ENCODE results near the gene SPACA6. TPM values are rescaled to one million over a fixed set of nuclear protein-coding genes. Genes with fewer than 3 reads are reported as not detected.
"Not testable (repeated sequence)": the region's sequence is repeated elsewhere in the genome, so short reads cannot be mapped to it uniquely, and the experiment has no call there.

SPACA6 gene
- total and polyA plus RNA-seq, 2 experiments from 2014 or later, result 5.1 to 11.5 TPM

DNA sequence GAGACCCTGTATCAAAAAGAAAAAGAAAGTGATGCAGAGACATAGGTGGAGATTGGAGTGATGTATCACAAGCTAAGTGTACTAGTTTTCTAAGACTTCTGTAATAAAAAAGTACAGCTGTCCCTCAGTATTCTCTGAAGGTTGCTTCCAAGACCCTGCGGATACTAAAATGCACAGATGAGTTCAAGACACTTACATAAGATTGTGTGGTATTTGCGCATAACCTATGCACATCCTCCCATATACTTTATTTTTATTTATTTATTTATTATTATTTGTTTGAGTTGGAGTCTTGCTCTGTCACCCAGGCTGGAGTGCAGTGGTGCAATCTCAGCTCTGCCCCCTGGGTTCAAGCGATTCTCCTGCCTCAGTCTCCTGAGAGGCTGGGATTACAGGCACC is 44.3 kb downstream of the SPACA6 start (continued):
- TF ChIP-seq, protein P1, sequence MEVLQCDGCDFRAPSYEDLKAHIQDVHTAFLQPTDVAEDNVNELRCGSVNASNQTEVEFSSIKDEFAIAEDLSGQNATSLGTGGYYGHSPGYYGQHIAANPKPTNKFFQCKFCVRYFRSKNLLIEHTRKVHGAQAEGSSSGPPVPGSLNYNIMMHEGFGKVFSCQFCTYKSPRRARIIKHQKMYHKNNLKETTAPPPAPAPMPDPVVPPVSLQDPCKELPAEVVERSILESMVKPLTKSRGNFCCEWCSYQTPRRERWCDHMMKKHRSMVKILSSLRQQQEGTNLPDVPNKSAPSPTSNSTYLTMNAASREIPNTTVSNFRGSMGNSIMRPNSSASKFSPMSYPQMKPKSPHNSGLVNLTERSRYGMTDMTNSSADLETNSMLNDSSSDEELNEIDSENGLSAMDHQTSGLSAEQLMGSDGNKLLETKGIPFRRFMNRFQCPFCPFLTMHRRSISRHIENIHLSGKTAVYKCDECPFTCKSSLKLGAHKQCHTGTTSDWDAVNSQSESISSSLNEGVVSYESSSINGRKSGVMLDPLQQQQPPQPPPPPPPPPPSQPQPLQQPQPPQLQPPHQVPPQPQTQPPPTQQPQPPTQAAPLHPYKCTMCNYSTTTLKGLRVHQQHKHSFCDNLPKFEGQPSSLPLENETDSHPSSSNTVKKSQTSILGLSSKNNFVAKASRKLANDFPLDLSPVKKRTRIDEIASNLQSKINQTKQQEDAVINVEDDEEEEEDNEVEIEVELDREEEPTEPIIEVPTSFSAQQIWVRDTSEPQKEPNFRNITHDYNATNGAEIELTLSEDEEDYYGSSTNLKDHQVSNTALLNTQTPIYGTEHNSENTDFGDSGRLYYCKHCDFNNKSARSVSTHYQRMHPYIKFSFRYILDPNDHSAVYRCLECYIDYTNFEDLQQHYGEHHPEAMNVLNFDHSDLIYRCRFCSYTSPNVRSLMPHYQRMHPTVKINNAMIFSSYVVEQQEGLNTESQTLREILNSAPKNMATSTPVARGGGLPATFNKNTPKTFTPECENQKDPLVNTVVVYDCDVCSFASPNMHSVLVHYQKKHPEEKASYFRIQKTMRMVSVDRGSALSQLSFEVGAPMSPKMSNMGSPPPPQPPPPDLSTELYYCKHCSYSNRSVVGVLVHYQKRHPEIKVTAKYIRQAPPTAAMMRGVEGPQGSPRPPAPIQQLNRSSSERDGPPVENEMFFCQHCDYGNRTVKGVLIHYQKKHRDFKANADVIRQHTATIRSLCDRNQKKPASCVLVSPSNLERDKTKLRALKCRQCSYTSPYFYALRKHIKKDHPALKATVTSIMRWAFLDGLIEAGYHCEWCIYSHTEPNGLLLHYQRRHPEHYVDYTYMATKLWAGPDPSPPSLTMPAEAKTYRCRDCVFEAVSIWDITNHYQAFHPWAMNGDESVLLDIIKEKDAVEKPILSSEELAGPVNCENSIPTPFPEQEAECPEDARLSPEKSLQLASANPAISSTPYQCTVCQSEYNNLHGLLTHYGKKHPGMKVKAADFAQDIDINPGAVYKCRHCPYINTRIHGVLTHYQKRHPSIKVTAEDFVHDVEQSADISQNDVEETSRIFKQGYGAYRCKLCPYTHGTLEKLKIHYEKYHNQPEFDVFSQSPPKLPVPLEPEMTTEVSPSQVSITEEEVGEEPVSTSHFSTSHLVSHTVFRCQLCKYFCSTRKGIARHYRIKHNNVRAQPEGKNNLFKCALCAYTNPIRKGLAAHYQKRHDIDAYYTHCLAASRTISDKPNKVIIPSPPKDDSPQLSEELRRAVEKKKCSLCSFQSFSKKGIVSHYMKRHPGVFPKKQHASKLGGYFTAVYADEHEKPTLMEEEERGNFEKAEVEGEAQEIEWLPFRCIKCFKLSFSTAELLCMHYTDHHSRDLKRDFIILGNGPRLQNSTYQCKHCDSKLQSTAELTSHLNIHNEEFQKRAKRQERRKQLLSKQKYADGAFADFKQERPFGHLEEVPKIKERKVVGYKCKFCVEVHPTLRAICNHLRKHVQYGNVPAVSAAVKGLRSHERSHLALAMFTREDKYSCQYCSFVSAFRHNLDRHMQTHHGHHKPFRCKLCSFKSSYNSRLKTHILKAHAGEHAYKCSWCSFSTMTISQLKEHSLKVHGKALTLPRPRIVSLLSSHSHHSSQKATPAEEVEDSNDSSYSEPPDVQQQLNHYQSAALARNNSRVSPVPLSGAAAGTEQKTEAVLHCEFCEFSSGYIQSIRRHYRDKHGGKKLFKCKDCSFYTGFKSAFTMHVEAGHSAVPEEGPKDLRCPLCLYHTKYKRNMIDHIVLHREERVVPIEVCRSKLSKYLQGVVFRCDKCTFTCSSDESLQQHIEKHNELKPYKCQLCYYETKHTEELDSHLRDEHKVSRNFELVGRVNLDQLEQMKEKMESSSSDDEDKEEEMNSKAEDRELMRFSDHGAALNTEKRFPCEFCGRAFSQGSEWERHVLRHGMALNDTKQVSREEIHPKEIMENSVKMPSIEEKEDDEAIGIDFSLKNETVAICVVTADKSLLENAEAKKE (CRISPR knock-in tag; IDR thresholded peaks at IDR 0.05), result no peak
- TF ChIP-seq NANOG (IDR thresholded peaks at IDR 0.05; ENCODE audit: borderline replicate concordance) (no peak), JUNB (IDR thresholded peaks at IDR 0.05; ENCODE audit: unreplicated experiment) (no peak)
- TF ChIP-seq, protein P2, sequence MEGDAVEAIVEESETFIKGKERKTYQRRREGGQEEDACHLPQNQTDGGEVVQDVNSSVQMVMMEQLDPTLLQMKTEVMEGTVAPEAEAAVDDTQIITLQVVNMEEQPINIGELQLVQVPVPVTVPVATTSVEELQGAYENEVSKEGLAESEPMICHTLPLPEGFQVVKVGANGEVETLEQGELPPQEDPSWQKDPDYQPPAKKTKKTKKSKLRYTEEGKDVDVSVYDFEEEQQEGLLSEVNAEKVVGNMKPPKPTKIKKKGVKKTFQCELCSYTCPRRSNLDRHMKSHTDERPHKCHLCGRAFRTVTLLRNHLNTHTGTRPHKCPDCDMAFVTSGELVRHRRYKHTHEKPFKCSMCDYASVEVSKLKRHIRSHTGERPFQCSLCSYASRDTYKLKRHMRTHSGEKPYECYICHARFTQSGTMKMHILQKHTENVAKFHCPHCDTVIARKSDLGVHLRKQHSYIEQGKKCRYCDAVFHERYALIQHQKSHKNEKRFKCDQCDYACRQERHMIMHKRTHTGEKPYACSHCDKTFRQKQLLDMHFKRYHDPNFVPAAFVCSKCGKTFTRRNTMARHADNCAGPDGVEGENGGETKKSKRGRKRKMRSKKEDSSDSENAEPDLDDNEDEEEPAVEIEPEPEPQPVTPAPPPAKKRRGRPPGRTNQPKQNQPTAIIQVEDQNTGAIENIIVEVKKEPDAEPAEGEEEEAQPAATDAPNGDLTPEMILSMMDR (conservative IDR thresholded peaks at IDR 0.05; ENCODE audit: low read depth in 2 of 2), result no peak

- Histone ChIP-seq H3K27me3 (ENCODE audit: insufficient read depth) (no peaks in the 10 kb centered on the region), H3K9me2 (ENCODE audit: insufficient read depth) (no peaks in the 10 kb centered on the region), H3K79me2 (replicated peaks; ENCODE audit: insufficient read depth) (no peaks in the 10 kb centered on the region), H3K36me3 (ENCODE audit: insufficient read depth) (no peaks in the 10 kb centered on the region), H3K4me3 (no peak overlapping the region), H3K4me2 (no peak overlapping the region), H3K27ac (ENCODE audit: low read depth) (no peak overlapping the region), H3K4me1 (ENCODE audit: insufficient read depth) (peaks cover 9% of the 10 kb centered on the region; the same call in 1 of the 2 replicates), H4K20me1 (replicated peaks; ENCODE audit: insufficient read depth) (no peaks in the 10 kb centered on the region), H3F3A (replicated peaks; ENCODE audit: low read depth) (no peaks in the 10 kb centered on the region), H2AFZ (no peak overlapping the region)
- Mint-ChIP-seq H3K4me3 (no peak overlapping the region), H3K36me3 (ENCODE audit: low read depth) (peaks cover 4% of the 10 kb centered on the region; the same call in 2 of the 3 replicates), H3K27ac (no peak overlapping the region), H3K9me3 (peaks cover 34% of the 10 kb centered on the region), H3K4me1 (peaks cover 11% of the 10 kb centered on the region; the same call in 2 of the 3 replicates), H3K27me3 (ENCODE audit: insufficient read depth, low read depth, poor library complexity) (no peaks in the 10 kb centered on the region)
- DNase-seq (ENCODE audit: low spot score) (no peak), ATAC-seq (no peak)
- TF ChIP-seq, protein P2 (conservative IDR thresholded peaks at IDR 0.05; ENCODE audit: low read depth in 2 of 2), result no peak
- TF ChIP-seq CREB1 (CRISPR knock-in tag; IDR thresholded peaks at IDR 0.05; ENCODE audit: low read depth) (no peak), ZNF114 (CRISPR knock-in tag; IDR thresholded peaks at IDR 0.05) (no peak)
- TF ChIP-seq, protein P3, sequence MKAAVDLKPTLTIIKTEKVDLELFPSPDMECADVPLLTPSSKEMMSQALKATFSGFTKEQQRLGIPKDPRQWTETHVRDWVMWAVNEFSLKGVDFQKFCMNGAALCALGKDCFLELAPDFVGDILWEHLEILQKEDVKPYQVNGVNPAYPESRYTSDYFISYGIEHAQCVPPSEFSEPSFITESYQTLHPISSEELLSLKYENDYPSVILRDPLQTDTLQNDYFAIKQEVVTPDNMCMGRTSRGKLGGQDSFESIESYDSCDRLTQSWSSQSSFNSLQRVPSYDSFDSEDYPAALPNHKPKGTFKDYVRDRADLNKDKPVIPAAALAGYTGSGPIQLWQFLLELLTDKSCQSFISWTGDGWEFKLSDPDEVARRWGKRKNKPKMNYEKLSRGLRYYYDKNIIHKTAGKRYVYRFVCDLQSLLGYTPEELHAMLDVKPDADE (IDR thresholded peaks at IDR 0.05), result no peak
Observed at GRCh38 chr19:51737924-51738323, 44.8 kb downstream of the SPACA6 start.

DNA sequence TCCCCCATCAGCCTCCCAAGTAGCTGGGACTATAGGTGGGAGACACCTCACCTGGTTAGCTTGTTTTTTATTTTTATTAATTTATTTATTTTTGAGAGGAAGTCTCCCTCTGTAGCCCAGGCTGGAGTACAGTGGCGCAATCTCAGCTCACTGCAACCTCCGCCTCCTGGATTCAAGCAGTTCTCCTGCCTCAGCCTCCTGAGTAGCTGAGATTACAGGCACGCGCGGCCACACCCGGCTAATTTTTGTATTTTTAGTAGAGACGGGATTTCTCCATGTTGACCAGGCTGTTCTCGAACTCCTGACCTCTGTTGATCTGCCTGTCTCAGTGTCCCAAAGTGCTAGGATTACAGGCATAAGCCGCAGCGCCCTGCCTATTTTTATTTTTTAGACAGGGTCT is 45.4 kb downstream of the SPACA6 start:
- H3K36me3 Mint-ChIP-seq (ENCODE audit: low read depth); H3K27ac ChIP-seq (ENCODE audit: low read depth); H3K27ac Mint-ChIP-seq; H3K4me2 ChIP-seq; H3K4me3 Mint-ChIP-seq; H3K4me3 ChIP-seq; ATAC-seq; H2AFZ ChIP-seq; H3K9me2 ChIP-seq (ENCODE audit: insufficient read depth); H3F3A ChIP-seq (replicated peaks; ENCODE audit: low read depth); H3K27me3 ChIP-seq (ENCODE audit: insufficient read depth); H3K27me3 Mint-ChIP-seq (ENCODE audit: insufficient read depth, low read depth, poor library complexity); H3K36me3 ChIP-seq (ENCODE audit: insufficient read depth); H3K4me1 Mint-ChIP-seq; H3K79me2 ChIP-seq (replicated peaks; ENCODE audit: insufficient read depth); DNase-seq (ENCODE audit: low spot score); H4K20me1 ChIP-seq (replicated peaks; ENCODE audit: insufficient read depth); H3K4me1 ChIP-seq (ENCODE audit: insufficient read depth): not testable (repeated sequence)
- peaks cover 38% of the 10 kb centered on the region for H3K9me3 Mint-ChIP-seq
